GM12878 (cell line): ENCODE results near the gene TEDC1. TPM values are rescaled to one million over a fixed set of nuclear protein-coding genes. Genes with fewer than 3 reads are reported as not detected.

Experiments used
- ATAC-seq: fragments of 200-7000 bp; cut with Tn5 transposase; 3 replicates; pipeline ENCODE4 v1.9.1; 2020; ENCODE audit warnings: mild to moderate bottlenecking, moderate library complexity
- BruUV-seq: library from RNA; stranded (reverse); fragments of 400-500 nt; replicated peaks from 2 replicates; lab custom pipeline; 2021; lab: Mats Ljungman, UMichigan
- CTCF ChIA-PET: fragments of 300-600 bp; sonication (Branson Sonifier 250); formaldehyde crosslinking; extraction: SDS; loops from one replicate; lab custom pipeline; 2021; ENCODE audit warnings: inconsistent platforms; lab: Yijun Ruan, JAX
- POLR2A ChIA-PET: fragments of 350-600 bp; formaldehyde crosslinking; extraction: SDS; loops from one replicate; lab custom pipeline; 2021; ENCODE audit warnings: inconsistent platforms; lab: Charles Lee
- RAD21 ChIA-PET: fragments of 300-600 bp; sonication (Branson Sonifier 250); formaldehyde crosslinking; loops from one replicate; lab custom pipeline; 2023; ENCODE audit warnings: antibody characterized with exemption; ENCODE audit not compliant: unreplicated experiment; lab: Charles Lee
- SMC1A ChIA-PET: fragments of 300-600 bp; sonication (Branson Sonifier 250); formaldehyde crosslinking; loops from one replicate; lab custom pipeline; 2023; ENCODE audit not compliant: unreplicated experiment, uncharacterized antibody; lab: Charles Lee
- DNase-seq: peaks from one replicate; pipeline ENCODE4 v3.0.0-alpha.2; 2011; ENCODE audit warnings: low read depth, low spot score
- FAIRE-seq: peaks from 3 replicates; lab custom pipeline; 2011; peaks lifted over from hg19 to GRCh38; lab: Jason Lieb, UNC
- H2AFZ ChIP-seq: 2 replicates; pipeline ENCODE4 v1.6.0; 2011; ENCODE audit warnings: low read depth, low read length, control low read depth; ENCODE audit not compliant: control insufficient read depth
- H3K27ac ChIP-seq: 2 replicates; pipeline ENCODE4 v1.5.1; 2011; ENCODE audit warnings: control low read depth; ENCODE audit not compliant: control insufficient read depth, insufficient read depth
- H3K27me3 ChIP-seq, 2 experiments: replicated peaks in 1 of 2; 2 replicates each; pipeline versions ENCODE4 v1.6.0 to v1.6.1; 2011; ENCODE audit warnings: low read length in 1 of 2; ENCODE audit not compliant: control insufficient read depth in 2 of 2, insufficient read depth in 2 of 2
- H3K36me3 ChIP-seq, 2 experiments: 2 replicates each; pipeline ENCODE4 v1.5.1; 2011; ENCODE audit warnings: low read length in 1 of 2; ENCODE audit not compliant: control insufficient read depth in 2 of 2, insufficient read depth in 2 of 2
- H3K4me1 ChIP-seq: 2 replicates; pipeline ENCODE4 v1.6.1; 2011; ENCODE audit warnings: mild to moderate bottlenecking, low read length, moderate library complexity, mixed read lengths; ENCODE audit not compliant: control insufficient read depth, insufficient read depth
- H3K4me2 ChIP-seq: 2 replicates; pipeline ENCODE4 v1.6.0; 2011; ENCODE audit warnings: control low read depth; ENCODE audit not compliant: control insufficient read depth, insufficient read depth
- H3K4me3 ChIP-seq: fragments of 200-600 bp; sonication (generic); 2 replicates; pipeline ENCODE4 v1.5.1; 2016
- H3K79me2 ChIP-seq: 2 replicates; pipeline ENCODE4 v1.6.0; 2011; ENCODE audit warnings: low read length; ENCODE audit not compliant: control insufficient read depth, insufficient read depth
- H3K9ac ChIP-seq: 2 replicates; pipeline ENCODE4 v1.8.0; 2011; ENCODE audit warnings: low read length, control low read depth, mixed read lengths; ENCODE audit not compliant: control insufficient read depth, insufficient read depth
- H3K9me3 ChIP-seq: replicated peaks from 3 replicates; pipeline ENCODE4 v1.5.1; 2011; ENCODE audit warnings: mild to moderate bottlenecking, low read length; ENCODE audit not compliant: control insufficient read depth, insufficient read depth
- H4K20me1 ChIP-seq: 2 replicates; pipeline ENCODE4 v1.6.0; 2011; ENCODE audit not compliant: control insufficient read depth, insufficient read depth
- CBFB ChIP-seq: IDR thresholded peaks from 2 replicates; pipeline ENCODE4 v1.6.1; 2016; ENCODE audit warnings: antibody characterized with exemption, low read depth
- CREB1 ChIP-seq: IDR thresholded peaks from 2 replicates; pipeline ENCODE4 v1.6.1; 2012; ENCODE audit warnings: low read depth, mild to moderate bottlenecking, inconsistent platforms
- EZH2 ChIP-seq: IDR thresholded peaks from 2 replicates; pipeline ENCODE4 v1.6.1; 2012; ENCODE audit warnings: low read depth, mild to moderate bottlenecking, control low read depth, inconsistent platforms, low read length, borderline replicate concordance; ENCODE audit not compliant: control insufficient read depth
- FOS ChIP-seq: IDR thresholded peaks from 3 replicates; pipeline ENCODE4 v1.6.1; 2011; ENCODE audit warnings: borderline replicate concordance; ENCODE audit not compliant: insufficient read length; ENCODE audit errors: extremely low read depth
- IKZF2 ChIP-seq, 2 experiments: fragments of 450-650 bp; IDR thresholded peaks; 2 replicates each; pipeline ENCODE4 v1.6.1; 2017; ENCODE audit warnings: mild to moderate bottlenecking in 2 of 2, moderate library complexity in 2 of 2
- IRF4 ChIP-seq: IDR thresholded peaks from 2 replicates; pipeline ENCODE4 v1.6.1; 2011; ENCODE audit warnings: low read depth, low read length
- LARP7 ChIP-seq: fragments of 450-650 bp; IDR thresholded peaks from 2 replicates; pipeline ENCODE4 v1.6.1; 2017; ENCODE audit warnings: mild to moderate bottlenecking
- PAX5 ChIP-seq: IDR thresholded peaks from 2 replicates; pipeline ENCODE4 v1.6.1; 2011; ENCODE audit warnings: low read depth, low read length, borderline replicate concordance
- PAX8 ChIP-seq: fragments of 450-650 bp; IDR thresholded peaks from 2 replicates; pipeline ENCODE4 v1.6.1; 2017; ENCODE audit warnings: mild to moderate bottlenecking, moderate library complexity
- RB1 ChIP-seq: fragments of 450-650 bp; formaldehyde crosslinking; IDR thresholded peaks from 2 replicates; pipeline ENCODE4 v1.6.1; 2017; ENCODE audit warnings: mild to moderate bottlenecking, borderline replicate concordance
- SIX5 ChIP-seq: IDR thresholded peaks from 2 replicates; pipeline ENCODE4 v1.6.1; 2011; ENCODE audit warnings: mild to moderate bottlenecking, low read depth, low read length, moderate library complexity; ENCODE audit not compliant: severe bottlenecking
- SPI1 ChIP-seq: IDR thresholded peaks from 2 replicates; pipeline ENCODE4 v1.6.1; 2011; ENCODE audit warnings: low read depth, mild to moderate bottlenecking, low read length, moderate library complexity, borderline replicate concordance; ENCODE audit not compliant: insufficient read depth
- STAT3 ChIP-seq: IDR thresholded peaks from 2 replicates; pipeline ENCODE4 v1.6.1; 2011; ENCODE audit warnings: low read depth, low read length, improper control_type of control experiment
- ZNF24 ChIP-seq: fragments of 450-650 bp; IDR thresholded peaks from 2 replicates; pipeline ENCODE4 v1.6.1; 2017; ENCODE audit warnings: antibody characterized with exemption, mild to moderate bottlenecking
- ZSCAN29 ChIP-seq: fragments of 450-650 bp; IDR thresholded peaks from 2 replicates; pipeline ENCODE4 v1.6.1; 2017; ENCODE audit warnings: mild to moderate bottlenecking, moderate library complexity
- WGBS: methylation state at CpG from one replicate; pipeline ENCODE4 v1.1.6; 2016; ENCODE audit warnings: low lambda C conversion rate; ENCODE audit not compliant: insufficient replicate concordance, insufficient coverage; ENCODE audit errors: missing lambda C conversion rate; 5-methylcytosine and 5-hydroxymethylcytosine counted together
- in situ Hi-C: fragments of 300-500 bp; cut with MboI; formaldehyde crosslinking; loops from 9 replicates; pipeline ENCODE4 v1.14.3; 2018; ENCODE audit warnings: mixed read lengths
- intact Hi-C: fragments of 100-400 bp; cut with micrococcal nuclease; formaldehyde crosslinking; loops from one replicate; pipeline ENCODE4 v1.14.2; 2022; ENCODE audit not compliant: unreplicated experiment
- polyA plus RNA-seq, 11 experiments: library from polyadenylated mRNA; depleted of rRNA in 4 of 11; unstranded in 6 of 11; stranded (reverse) in 5 of 11; fragments of >200 nt; fragmentation: Nextera tagmentation in 4 of 11; fragmentation: Illumina TruSeq in 1 of 11; extraction: Ambion mirVana in 4 of 11; extraction: Trizol in 1 of 11; gene quantifications; 1 replicate in 1 of 11; 2 replicates in 10 of 11; pipeline versions ENCODE4 v1.2.1 to v1.2.3, GENCODE V29; 2011 to 2016; ENCODE audit warnings: inconsistent platforms in 2 of 11, missing spikeins in 2 of 11, low read depth in 1 of 11
- total RNA-seq, 4 experiments: library from RNA; depleted of rRNA in 3 of 4; stranded (reverse); fragments of >200 nt in 3 of 4; fragmentation: Illumina TruSeq in 1 of 4; extraction: Trizol in 1 of 4; gene quantifications; 2 replicates each; pipeline versions ENCODE4 v1.2.1 to v1.2.3, GENCODE V29; 2013 to 2021
- TF ChIP-seq, protein P1 (sequence below): fragments of 450-650 bp; IDR thresholded peaks from 2 replicates; pipeline ENCODE4 v1.6.1; 2016; ENCODE audit warnings: mild to moderate bottlenecking
- TF ChIP-seq, protein P2 (sequence below): fragments of 450-650 bp; IDR thresholded peaks from 2 replicates; pipeline ENCODE4 v1.6.1; 2016; ENCODE audit warnings: mild to moderate bottlenecking

Gene TEDC1
- total and polyA plus RNA-seq, 10 of the 15 experiments (the other 5 are each of a cell fraction or from before 2014, with no cell fraction given) = 0.19 to 34.2 (median 14.5) TPM

DNA sequence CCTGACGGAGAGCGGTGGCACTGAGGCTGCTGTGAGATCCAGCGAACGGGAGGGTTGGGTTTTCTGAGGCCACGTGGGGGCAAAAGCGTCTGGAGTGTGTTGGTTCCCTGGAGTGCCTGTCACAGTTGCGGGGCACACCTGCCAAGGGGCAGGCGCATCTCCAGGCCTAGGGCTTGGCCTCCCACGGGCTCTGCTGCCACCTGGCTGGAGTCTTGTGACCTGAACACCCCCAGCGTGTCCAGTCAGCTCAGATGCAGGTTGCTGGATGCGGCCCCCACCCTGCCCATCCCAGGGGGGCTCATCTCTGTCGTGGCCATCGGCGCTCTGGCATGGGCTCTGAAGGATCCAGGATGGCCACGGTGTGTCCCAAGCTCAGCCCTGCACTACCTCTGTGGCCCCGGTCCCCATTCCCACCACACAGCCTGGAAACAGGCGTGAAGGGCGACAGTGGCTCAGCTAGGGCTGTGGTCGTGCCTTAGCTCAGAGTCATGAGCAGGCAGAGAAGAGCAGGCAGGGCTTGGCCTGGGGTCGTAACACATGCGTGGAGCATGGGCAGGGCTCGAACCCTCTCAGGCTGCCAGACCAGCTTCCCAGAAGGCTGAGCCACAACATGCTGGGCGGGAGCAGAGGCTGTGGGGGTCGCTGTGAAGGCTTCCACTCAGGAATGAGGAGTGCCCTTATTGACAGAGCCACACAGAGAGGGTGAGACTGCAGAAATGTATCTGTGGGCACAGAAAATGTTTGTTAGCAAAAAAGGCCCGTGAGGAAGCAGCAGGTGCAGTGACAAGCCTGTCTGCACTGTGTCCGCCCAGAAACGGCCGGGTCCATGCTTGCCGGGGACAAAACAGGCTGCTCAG is 40.0 kb upstream of the TEDC1 start:
- Histone ChIP-seq H3K4me1 (no peaks in the 10 kb centered on the region), H3K79me2 (no peaks in the 10 kb centered on the region), H3K36me3 (peaks cover 3 to 40% of the 10 kb centered on the region in 2 experiments; a peak in 3 of 4 replicates), H3K9ac (no peak overlapping the region), H3K27me3 (no peaks in the 10 kb centered on the region), H4K20me1 (no peaks in the 10 kb centered on the region; the same call in 1 of the 2 replicates), H2AFZ (no peak overlapping the region), H3K4me3 (no peak overlapping the region), H3K9me3 (no peaks in the 10 kb centered on the region), H3K27ac (no peak overlapping the region), H3K4me2 (no peak overlapping the region)
- FAIRE-seq = no peak
- WGBS = 92% methylated on average over 29 of the region's 29 CpGs
- ChIA-PET RAD21 (no interaction called here), CTCF (interaction anchor here (0.8 kb wide), 1 partner anchor 80 kb away, joined by 3 read pairs; no protein-coding TSS in a partner anchor), SMC1A (no interaction called here), POLR2A (no interaction called here)
- DNase-seq = no peak
- no TSS peak for BruUV-seq
- TF ChIP-seq IKZF2 (IDR thresholded peaks at IDR 0.05) (no peak), PAX8 (no peak), ZNF24 (no peak), SIX5 (no peak), ZSCAN29 (no peak), RB1 (no peak), FOS (no peak), SPI1 (no peak), STAT3 (no peak), CBFB (no peak), PAX5 (no peak), EZH2 (no peak), CREB1 (no peak), IRF4 (no peak), LARP7 (no peak)
- TF ChIP-seq, protein P1, sequence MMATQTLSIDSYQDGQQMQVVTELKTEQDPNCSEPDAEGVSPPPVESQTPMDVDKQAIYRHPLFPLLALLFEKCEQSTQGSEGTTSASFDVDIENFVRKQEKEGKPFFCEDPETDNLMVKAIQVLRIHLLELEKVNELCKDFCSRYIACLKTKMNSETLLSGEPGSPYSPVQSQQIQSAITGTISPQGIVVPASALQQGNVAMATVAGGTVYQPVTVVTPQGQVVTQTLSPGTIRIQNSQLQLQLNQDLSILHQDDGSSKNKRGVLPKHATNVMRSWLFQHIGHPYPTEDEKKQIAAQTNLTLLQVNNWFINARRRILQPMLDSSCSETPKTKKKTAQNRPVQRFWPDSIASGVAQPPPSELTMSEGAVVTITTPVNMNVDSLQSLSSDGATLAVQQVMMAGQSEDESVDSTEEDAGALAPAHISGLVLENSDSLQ = no peak
- TF ChIP-seq, protein P2, sequence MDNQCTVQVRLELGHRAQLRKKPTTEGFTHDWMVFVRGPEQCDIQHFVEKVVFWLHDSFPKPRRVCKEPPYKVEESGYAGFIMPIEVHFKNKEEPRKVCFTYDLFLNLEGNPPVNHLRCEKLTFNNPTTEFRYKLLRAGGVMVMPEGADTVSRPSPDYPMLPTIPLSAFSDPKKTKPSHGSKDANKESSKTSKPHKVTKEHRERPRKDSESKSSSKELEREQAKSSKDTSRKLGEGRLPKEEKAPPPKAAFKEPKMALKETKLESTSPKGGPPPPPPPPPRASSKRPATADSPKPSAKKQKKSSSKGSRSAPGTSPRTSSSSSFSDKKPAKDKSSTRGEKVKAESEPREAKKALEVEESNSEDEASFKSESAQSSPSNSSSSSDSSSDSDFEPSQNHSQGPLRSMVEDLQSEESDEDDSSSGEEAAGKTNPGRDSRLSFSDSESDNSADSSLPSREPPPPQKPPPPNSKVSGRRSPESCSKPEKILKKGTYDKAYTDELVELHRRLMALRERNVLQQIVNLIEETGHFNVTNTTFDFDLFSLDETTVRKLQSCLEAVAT = no peak
- intact Hi-C loops = no loop called here
- no peak for ATAC-seq
- in situ Hi-C loops = no loop called here
